GM23338 (cell line): ENCODE measurements around the gene TMEM117. TPM values are rescaled to one million over a fixed set of nuclear protein-coding genes. Genes with fewer than 3 reads are reported as not detected.

ENCODE experiments used
- ATAC-seq: fragments of 200-7000 bp; cut with Tn5 transposase; 3 replicates; pipeline ENCODE4 v1.9.1; 2020
- DNase-seq: peaks from one replicate; pipeline ENCODE4 v3.0.0-alpha.2; 2015; ENCODE audit warnings: low spot score
- H2AFZ ChIP-seq: fragments of 200-600 bp; sonication (generic); 2 replicates; pipeline ENCODE4 v1.8.0; 2016; ENCODE audit warnings: antibody characterized with exemption, mild to moderate bottlenecking, moderate library complexity
- H3F3A ChIP-seq: fragments of 200-600 bp; sonication (generic); replicated peaks from 2 replicates; pipeline ENCODE4 v1.8.0; 2017; ENCODE audit warnings: antibody characterized with exemption, mixed run types, low read depth
- H3K27ac ChIP-seq: fragments of 200-600 bp; sonication (generic); 2 replicates; pipeline ENCODE4 v1.6.1; 2016; ENCODE audit warnings: low read depth
- H3K27me3 ChIP-seq: fragments of 200-600 bp; sonication (generic); 2 replicates; pipeline ENCODE4 v1.8.0; 2016; ENCODE audit warnings: mild to moderate bottlenecking, mixed run types, moderate library complexity; ENCODE audit not compliant: insufficient read depth
- H3K36me3 ChIP-seq: fragments of 200-600 bp; sonication (generic); 2 replicates; pipeline ENCODE4 v1.8.0; 2016; ENCODE audit warnings: mild to moderate bottlenecking; ENCODE audit not compliant: insufficient read depth
- H3K4me1 ChIP-seq: fragments of 200-600 bp; sonication (generic); 2 replicates; pipeline ENCODE4 v1.8.0; 2016; ENCODE audit warnings: mild to moderate bottlenecking, moderate library complexity; ENCODE audit not compliant: insufficient read depth
- H3K4me2 ChIP-seq: fragments of 200-600 bp; sonication (generic); 2 replicates; pipeline ENCODE4 v1.7.1; 2017; ENCODE audit warnings: mixed run types
- H3K4me3 ChIP-seq: fragments of 200-600 bp; sonication (generic); 2 replicates; pipeline ENCODE4 v1.6.1; 2016; ENCODE audit warnings: mixed run types
- H3K79me2 ChIP-seq: fragments of 200-600 bp; sonication (generic); replicated peaks from 2 replicates; pipeline ENCODE4 v1.8.0; 2017; ENCODE audit warnings: mild to moderate bottlenecking; ENCODE audit not compliant: insufficient read depth
- H3K9me2 ChIP-seq: fragments of 200-600 bp; sonication (generic); 2 replicates; pipeline ENCODE4 v1.8.0; 2017; ENCODE audit not compliant: insufficient read depth
- H4K20me1 ChIP-seq: fragments of 200-600 bp; sonication (generic); replicated peaks from 2 replicates; pipeline ENCODE4 v1.8.0; 2017; ENCODE audit warnings: mild to moderate bottlenecking; ENCODE audit not compliant: insufficient read depth
- H3K27ac Mint-ChIP-seq: 2 replicates; pipeline ENCODE4 v1.8.0; 2020; ENCODE audit warnings: inconsistent platforms, mild to moderate bottlenecking, moderate library complexity, mixed read lengths
- H3K27me3 Mint-ChIP-seq: 3 replicates; pipeline ENCODE4 v1.8.0; 2022; ENCODE audit warnings: low read depth, mild to moderate bottlenecking, moderate library complexity, mixed read lengths, inconsistent platforms; ENCODE audit not compliant: insufficient read depth, poor library complexity
- H3K36me3 Mint-ChIP-seq: 3 replicates; pipeline ENCODE4 v1.8.0; 2021; ENCODE audit warnings: low read depth, mild to moderate bottlenecking, inconsistent platforms, moderate library complexity, mixed read lengths
- H3K4me1 Mint-ChIP-seq: 3 replicates; pipeline ENCODE4 v1.8.0; 2020; ENCODE audit warnings: mild to moderate bottlenecking, inconsistent platforms, mixed read lengths
- H3K4me3 Mint-ChIP-seq: 3 replicates; pipeline ENCODE4 v1.8.0; 2021; ENCODE audit warnings: moderate library complexity, mild to moderate bottlenecking, inconsistent platforms, mixed read lengths
- H3K9me3 Mint-ChIP-seq: 3 replicates; pipeline ENCODE4 v1.8.0; 2020; ENCODE audit warnings: moderate library complexity, mild to moderate bottlenecking, inconsistent platforms, mixed read lengths
- CREB1 ChIP-seq: fragments of 250-450 bp; sonication (Bioruptor Pico); IDR thresholded peaks from 2 replicates; pipeline ENCODE4 v1.5.0; 2020; ENCODE audit warnings: low read depth, mild to moderate bottlenecking, moderate library complexity
- CTCF ChIP-seq, 2 experiments: fragments of 200-600 bp in 1 of 2; sonication (generic) in 1 of 2; conservative IDR thresholded peaks; 2 replicates each; pipeline versions ENCODE4 v1.5.1 to v1.6.1; 2016 to 2017; ENCODE audit warnings: antibody characterized with exemption in 2 of 2, low read depth in 2 of 2, mild to moderate bottlenecking in 2 of 2, moderate library complexity in 1 of 2
- ZNF114 ChIP-seq: fragments of 250-450 bp; sonication (Bioruptor Pico); IDR thresholded peaks from 2 replicates; pipeline ENCODE4 v1.5.0; 2020; ENCODE audit warnings: mild to moderate bottlenecking, moderate library complexity
- ZNF331 ChIP-seq: fragments of 250-450 bp; sonication (Bioruptor Pico); IDR thresholded peaks from 2 replicates; pipeline ENCODE4 v1.5.0; 2020; ENCODE audit warnings: low read depth, mild to moderate bottlenecking, moderate library complexity
- polyA plus RNA-seq: library from polyadenylated mRNA; unstranded; fragments of >200 nt; fragmentation: Nextera tagmentation; extraction: Ambion mirVana; gene quantifications from 2 replicates; pipeline ENCODE4 v1.2.1, GENCODE V29; 2016
- total RNA-seq: library from RNA; depleted of rRNA; stranded (reverse); fragments of >200 nt; shearing (Covaris generic); gene quantifications from 2 replicates; pipeline ENCODE4 v1.2.3, GENCODE V29; 2014
- TF ChIP-seq, protein P1 (sequence below): IDR thresholded peaks from one replicate; pipeline ENCODE4 v1.6.1; 2018; ENCODE audit warnings: antibody characterized with exemption; ENCODE audit not compliant: unreplicated experiment

The TMEM117 gene
- total and polyA plus RNA-seq, 2 experiments from 2014 or later: 0.94 to 1.6 TPM

- H2AFZ ChIP-seq: no peak overlapping the region
- H3K27me3 Mint-ChIP-seq: peaks cover 3% of the 10 kb centered on the region
- no peaks in the 10 kb centered on the region for H3K4me1 ChIP-seq
- H3K36me3 Mint-ChIP-seq: no peaks in the 10 kb centered on the region
- H3K4me2 ChIP-seq: no peak overlapping the region
- no peaks in the 10 kb centered on the region for H3F3A ChIP-seq
- peak; percentile 70 for ATAC-seq
- H3K27ac Mint-ChIP-seq: no peak overlapping the region
- TF ChIP-seq CREB1 (CRISPR knock-in tag) (0 out of 2 replicates have a peak, but pooled peaks have one; percentile 17), CTCF (conservative IDR thresholded peaks at IDR 0.05; ENCODE audit: low read depth in 2 of 2) (peak; percentile 69 to 78), ZNF114 (CRISPR knock-in tag) (no peak)
- TF ChIP-seq, protein P1, sequence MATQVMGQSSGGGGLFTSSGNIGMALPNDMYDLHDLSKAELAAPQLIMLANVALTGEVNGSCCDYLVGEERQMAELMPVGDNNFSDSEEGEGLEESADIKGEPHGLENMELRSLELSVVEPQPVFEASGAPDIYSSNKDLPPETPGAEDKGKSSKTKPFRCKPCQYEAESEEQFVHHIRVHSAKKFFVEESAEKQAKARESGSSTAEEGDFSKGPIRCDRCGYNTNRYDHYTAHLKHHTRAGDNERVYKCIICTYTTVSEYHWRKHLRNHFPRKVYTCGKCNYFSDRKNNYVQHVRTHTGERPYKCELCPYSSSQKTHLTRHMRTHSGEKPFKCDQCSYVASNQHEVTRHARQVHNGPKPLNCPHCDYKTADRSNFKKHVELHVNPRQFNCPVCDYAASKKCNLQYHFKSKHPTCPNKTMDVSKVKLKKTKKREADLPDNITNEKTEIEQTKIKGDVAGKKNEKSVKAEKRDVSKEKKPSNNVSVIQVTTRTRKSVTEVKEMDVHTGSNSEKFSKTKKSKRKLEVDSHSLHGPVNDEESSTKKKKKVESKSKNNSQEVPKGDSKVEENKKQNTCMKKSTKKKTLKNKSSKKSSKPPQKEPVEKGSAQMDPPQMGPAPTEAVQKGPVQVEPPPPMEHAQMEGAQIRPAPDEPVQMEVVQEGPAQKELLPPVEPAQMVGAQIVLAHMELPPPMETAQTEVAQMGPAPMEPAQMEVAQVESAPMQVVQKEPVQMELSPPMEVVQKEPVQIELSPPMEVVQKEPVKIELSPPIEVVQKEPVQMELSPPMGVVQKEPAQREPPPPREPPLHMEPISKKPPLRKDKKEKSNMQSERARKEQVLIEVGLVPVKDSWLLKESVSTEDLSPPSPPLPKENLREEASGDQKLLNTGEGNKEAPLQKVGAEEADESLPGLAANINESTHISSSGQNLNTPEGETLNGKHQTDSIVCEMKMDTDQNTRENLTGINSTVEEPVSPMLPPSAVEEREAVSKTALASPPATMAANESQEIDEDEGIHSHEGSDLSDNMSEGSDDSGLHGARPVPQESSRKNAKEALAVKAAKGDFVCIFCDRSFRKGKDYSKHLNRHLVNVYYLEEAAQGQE: no peak
- peaks cover 8% of the 10 kb centered on the region; the same call in 1 of the 3 replicates for H3K9me3 Mint-ChIP-seq
- H3K9me2 ChIP-seq: peaks cover 2% of the 10 kb centered on the region; the same call in 1 of the 2 replicates
- H3K27ac ChIP-seq: no peak overlapping the region
- H3K79me2 ChIP-seq: no peaks in the 10 kb centered on the region
- H3K27me3 ChIP-seq: no peaks in the 10 kb centered on the region
- H3K36me3 ChIP-seq: peaks cover 3% of the 10 kb centered on the region; the same call in 1 of the 2 replicates
- DNase-seq: peak; percentile 72
- H3K4me3 ChIP-seq: no peak overlapping the region
- H3K4me3 Mint-ChIP-seq: no peak overlapping the region
- H3K4me1 Mint-ChIP-seq: peaks cover 8% of the 10 kb centered on the region; the same call in 2 of the 3 replicates
- no peaks in the 10 kb centered on the region for H4K20me1 ChIP-seq
Observed at GRCh38 chr12:43957732-43958372, 122.0 kb downstream of the TMEM117 start.

DNA sequence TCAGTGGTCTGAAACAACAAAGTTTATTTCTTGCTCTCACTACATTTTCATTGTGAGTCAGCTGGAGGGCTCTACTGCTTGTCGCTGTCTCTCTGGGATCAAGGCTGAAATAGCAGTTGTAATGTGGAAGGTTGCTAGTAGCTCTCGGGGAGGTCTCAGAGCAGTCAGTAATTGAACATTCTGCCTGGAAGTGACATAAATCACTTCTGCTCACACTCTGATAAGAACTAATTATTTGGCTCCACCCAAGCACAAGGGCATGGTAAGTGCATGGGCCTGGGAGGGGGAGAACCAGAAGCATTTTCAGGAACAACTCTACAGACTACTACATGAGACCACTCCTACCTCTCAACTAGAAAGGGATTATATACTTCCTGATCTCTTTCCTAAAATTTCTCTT, 128.2 kb downstream of the TMEM117 start:
- H3K27ac ChIP-seq: no peak overlapping the region
- H3K4me3 Mint-ChIP-seq: no peak overlapping the region
- no peaks in the 10 kb centered on the region for H3K79me2 ChIP-seq
- DNase-seq: no peak
- no peaks in the 10 kb centered on the region for H3K36me3 Mint-ChIP-seq
- H3F3A ChIP-seq: no peaks in the 10 kb centered on the region
- H3K27ac Mint-ChIP-seq: no peak overlapping the region
- H3K4me1 Mint-ChIP-seq: peaks cover 8% of the 10 kb centered on the region; the same call in 2 of the 3 replicates
- H2AFZ ChIP-seq: no peak overlapping the region
- ATAC-seq: no peak
- no peaks in the 10 kb centered on the region for H3K27me3 ChIP-seq
- H3K4me2 ChIP-seq: no peak overlapping the region
- H3K9me3 Mint-ChIP-seq: peaks cover 6% of the 10 kb centered on the region; the same call in 2 of the 3 replicates
- no peaks in the 10 kb centered on the region for H3K4me1 ChIP-seq
- 0 out of 2 replicates have a peak, but pooled peaks cover 5% of the 10 kb centered on the region for H3K36me3 ChIP-seq
- TF ChIP-seq ZNF331 (CRISPR knock-in tag): no peak
- H3K9me2 ChIP-seq: no peaks in the 10 kb centered on the region
- no peaks in the 10 kb centered on the region for H4K20me1 ChIP-seq
- peaks cover 3% of the 10 kb centered on the region for H3K27me3 Mint-ChIP-seq
- no peak overlapping the region for H3K4me3 ChIP-seq
